Gastrocnemius medialis (tissue), 4 donors: ENCODE results near the gene FAM219A. TPM values are rescaled to one million over a fixed set of nuclear protein-coding genes. Genes with fewer than 3 reads are reported as not detected.

Experiments used
- ATAC-seq, 2 donors: fragments of 150-250 bp; one replicate each; pipeline ENCODE4 v1.9.1; 2016
- DNase-seq, 2 donors: peaks; one replicate each; pipeline ENCODE4 v3.0.0-alpha.2; 2019
- H3K27ac ChIP-seq, 4 donors: fragments of 200-600 bp; sonication (generic); 1 replicate in 1 of 4; 2 replicates in 3 of 4; pipeline ENCODE4 v1.5.1; 2016 to 2018; ENCODE audit warnings: mild to moderate bottlenecking in 2 of 4, moderate library complexity in 1 of 4
- H3K27me3 ChIP-seq, 3 donors: fragments of 200-600 bp; sonication (generic) in 2 of 3; 1 replicate in 1 of 3; 2 replicates in 2 of 3; pipeline versions ENCODE4 v1.5.1 to v1.6.0; 2016 to 2019; ENCODE audit warnings: mild to moderate bottlenecking in 1 of 3, moderate library complexity in 1 of 3
- H3K36me3 ChIP-seq, 2 donors: fragments of 200-600 bp; sonication (generic) in 1 of 2; one replicate each; pipeline ENCODE4 v1.5.1; 2017 to 2018
- H3K4me1 ChIP-seq, 2 donors: fragments of 200-600 bp; sonication (generic) in 1 of 2; one replicate each; pipeline ENCODE4 v1.5.1; 2016 to 2017; ENCODE audit warnings: mild to moderate bottlenecking in 2 of 2
- H3K4me3 ChIP-seq, 4 donors: fragments of 200-600 bp; sonication (generic) in 3 of 4; 1 replicate in 1 of 4; 2 replicates in 3 of 4; pipeline ENCODE4 v1.5.1; 2016 to 2019; ENCODE audit warnings: mild to moderate bottlenecking in 2 of 4
- H3K9me3 ChIP-seq, 3 donors: fragments of 200-600 bp; sonication (generic) in 2 of 3; 1 replicate in 1 of 3; 2 replicates in 2 of 3; pipeline ENCODE4 v1.5.1; 2016 to 2019
- POLR2A ChIP-seq, 2 donors: fragments of 450-650 bp; IDR thresholded peaks; one replicate each; pipeline ENCODE4 v1.6.1; 2017; ENCODE audit warnings: antibody characterized with exemption in 2 of 2, mild to moderate bottlenecking in 2 of 2, moderate library complexity in 2 of 2
- in situ Hi-C, 4 donors: fragments of 200-750 bp; cut with MboI; loops; one replicate each; pipeline versions ENCODE4 v1.15.0 to v1.8.0; 2017; ENCODE audit warnings: low sequenced_read_pairs in 4 of 4
- intact Hi-C: fragments of 100-400 bp; cut with DNase I; formaldehyde crosslinking; loops from one replicate; pipeline ENCODE4 v1.15.1; 2023; ENCODE audit warnings: low total_unique reads
- total RNA-seq, 4 donors: library from RNA; depleted of rRNA; stranded (reverse); fragments of >200 nt; gene quantifications; one replicate each; pipeline versions ENCODE4 v1.1.0 to v1.2.3, GENCODE V29; 2016
- TF ChIP-seq, protein P1 (sequence below), 5 experiments: fragments of 450-650 bp in 3 of 5; fragments of 200-600 bp in 2 of 5; sonication (generic) in 2 of 5; IDR thresholded peaks in 4 of 5; conservative IDR thresholded peaks in 1 of 5; 1 replicate in 4 of 5; 2 replicates in 1 of 5; pipeline ENCODE4 v1.5.1; 2016 to 2019; ENCODE audit warnings: antibody characterized with exemption in 5 of 5, mild to moderate bottlenecking in 3 of 5, moderate library complexity in 3 of 5

The FAM219A gene
- total RNA-seq, 4 donors from 2014 or later: 29.5 to 58.4 (median 41.8) TPM

- intact Hi-C loops: no loop called here
- no peak for DNase-seq
- H3K4me1 ChIP-seq: peaks cover 24 to 28% of the 10 kb centered on the region in 2 donors
- no peaks in the 10 kb centered on the region for H3K36me3 ChIP-seq
- peak overlapping the region in 2 of 4 donors; percentile 18 to 29 for H3K27ac ChIP-seq
- H3K9me3 ChIP-seq: no peaks in the 10 kb centered on the region
- H3K4me3 ChIP-seq: no peak overlapping the region
- in situ Hi-C loops: no loop called here
- TF ChIP-seq, protein P1, sequence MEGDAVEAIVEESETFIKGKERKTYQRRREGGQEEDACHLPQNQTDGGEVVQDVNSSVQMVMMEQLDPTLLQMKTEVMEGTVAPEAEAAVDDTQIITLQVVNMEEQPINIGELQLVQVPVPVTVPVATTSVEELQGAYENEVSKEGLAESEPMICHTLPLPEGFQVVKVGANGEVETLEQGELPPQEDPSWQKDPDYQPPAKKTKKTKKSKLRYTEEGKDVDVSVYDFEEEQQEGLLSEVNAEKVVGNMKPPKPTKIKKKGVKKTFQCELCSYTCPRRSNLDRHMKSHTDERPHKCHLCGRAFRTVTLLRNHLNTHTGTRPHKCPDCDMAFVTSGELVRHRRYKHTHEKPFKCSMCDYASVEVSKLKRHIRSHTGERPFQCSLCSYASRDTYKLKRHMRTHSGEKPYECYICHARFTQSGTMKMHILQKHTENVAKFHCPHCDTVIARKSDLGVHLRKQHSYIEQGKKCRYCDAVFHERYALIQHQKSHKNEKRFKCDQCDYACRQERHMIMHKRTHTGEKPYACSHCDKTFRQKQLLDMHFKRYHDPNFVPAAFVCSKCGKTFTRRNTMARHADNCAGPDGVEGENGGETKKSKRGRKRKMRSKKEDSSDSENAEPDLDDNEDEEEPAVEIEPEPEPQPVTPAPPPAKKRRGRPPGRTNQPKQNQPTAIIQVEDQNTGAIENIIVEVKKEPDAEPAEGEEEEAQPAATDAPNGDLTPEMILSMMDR (IDR thresholded peaks at IDR 0.05 in 4 of 5, conservative IDR thresholded peaks at IDR 0.05 in 1 of 5): no peak
- TF ChIP-seq POLR2A (IDR thresholded peaks at IDR 0.05): no peak
- ATAC-seq: peak; percentile 35 to 63
- no peaks in the 10 kb centered on the region for H3K27me3 ChIP-seq
Observed at GRCh38 chr9:34465468-34465867, 7.1 kb upstream of the FAM219A start.

- no peaks in the 10 kb centered on the region for H3K9me3 ChIP-seq
- no peak overlapping the region for H3K4me3 ChIP-seq
- ATAC-seq (no peak), DNase-seq (no peak)
- H3K36me3 ChIP-seq: no peaks in the 10 kb centered on the region
- peaks cover 24 to 34% of the 10 kb centered on the region in 2 donors for H3K4me1 ChIP-seq
- TF ChIP-seq, protein P1 (IDR thresholded peaks at IDR 0.05 in 4 of 5, conservative IDR thresholded peaks at IDR 0.05 in 1 of 5): no peak
- no peak for TF ChIP-seq POLR2A (IDR thresholded peaks at IDR 0.05)
- H3K27me3 ChIP-seq: no peaks in the 10 kb centered on the region
- peak overlapping the region in 2 of 4 donors; percentile 18 to 29 for H3K27ac ChIP-seq
- intact Hi-C loops: no loop called here
- in situ Hi-C loops: no loop called here
Observed at GRCh38 chr9:34464571-34464970, 6.2 kb upstream of the FAM219A start.

- in situ Hi-C loops (no loop called here), intact Hi-C loops (no loop called here)
- no peak for DNase-seq
- Histone ChIP-seq H3K4me1 (peaks cover 26 to 39% of the 10 kb centered on the region in 2 donors), H3K36me3 (no peaks in the 10 kb centered on the region), H3K27me3 (no peaks in the 10 kb centered on the region), H3K4me3 (no peak overlapping the region), H3K27ac (peak overlapping the region in 1 of 4 donors; percentile 6), H3K9me3 (no peaks in the 10 kb centered on the region)
- no peak for TF ChIP-seq POLR2A (IDR thresholded peaks at IDR 0.05)
- TF ChIP-seq, protein P1 (IDR thresholded peaks at IDR 0.05 in 4 of 5, conservative IDR thresholded peaks at IDR 0.05 in 1 of 5): no peak
- no peak for ATAC-seq
Observed at GRCh38 chr9:34463901-34464232, 5.5 kb upstream of the FAM219A start.

DNA sequence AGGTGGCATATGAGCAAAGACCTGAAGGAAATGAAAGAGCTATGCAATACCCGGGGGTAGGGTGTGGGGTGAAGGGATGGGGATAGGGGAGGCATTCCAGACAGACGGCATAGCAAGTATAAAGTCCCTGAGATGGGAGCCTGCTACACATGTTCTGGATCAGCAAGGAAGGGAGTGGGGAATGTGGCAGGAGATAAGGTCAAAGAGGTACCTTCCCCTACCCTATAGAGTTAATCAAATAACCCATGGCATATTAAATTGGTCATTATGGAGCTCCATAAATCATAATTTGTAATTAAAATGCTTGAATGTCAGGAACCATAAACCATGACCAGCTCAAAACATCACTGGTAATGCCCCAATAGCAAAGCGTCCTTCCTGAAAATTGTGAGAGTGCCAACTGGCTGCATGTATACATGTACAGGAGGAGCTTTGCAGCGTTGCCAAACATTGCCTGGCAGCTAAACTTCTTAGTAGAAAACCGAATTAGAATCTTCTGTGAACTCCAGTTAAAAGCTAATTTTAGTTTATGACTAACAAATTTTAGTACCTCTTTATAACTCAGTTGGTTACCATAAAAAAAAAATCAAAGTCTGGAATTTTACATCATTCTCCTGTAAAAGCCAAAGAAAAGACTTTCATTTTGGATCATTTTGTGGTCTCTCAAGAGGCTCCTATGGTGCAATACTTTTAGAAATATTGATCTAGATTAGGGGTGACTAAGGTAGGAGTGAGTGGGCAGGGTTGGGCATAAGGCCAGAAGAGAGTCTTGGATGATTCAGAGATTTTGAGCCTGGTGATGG, 4.9 kb upstream of the FAM219A start:
- Histone ChIP-seq H3K27ac (peak overlapping the region in 1 of 4 donors; percentile 6), H3K9me3 (no peaks in the 10 kb centered on the region), H3K4me1 (peaks cover 28 to 41% of the 10 kb centered on the region in 2 donors), H3K27me3 (no peaks in the 10 kb centered on the region), H3K4me3 (no peak overlapping the region), H3K36me3 (no peaks in the 10 kb centered on the region)
- intact Hi-C loops (no loop called here), in situ Hi-C loops (no loop called here)
- no peak for ATAC-seq
- TF ChIP-seq, protein P1 (IDR thresholded peaks at IDR 0.05 in 4 of 5, conservative IDR thresholded peaks at IDR 0.05 in 1 of 5): no peak
- TF ChIP-seq POLR2A (IDR thresholded peaks at IDR 0.05): no peak
- DNase-seq: no peak
